ENCODE data around the gene FGF14.

The FGF14 gene

DNA sequence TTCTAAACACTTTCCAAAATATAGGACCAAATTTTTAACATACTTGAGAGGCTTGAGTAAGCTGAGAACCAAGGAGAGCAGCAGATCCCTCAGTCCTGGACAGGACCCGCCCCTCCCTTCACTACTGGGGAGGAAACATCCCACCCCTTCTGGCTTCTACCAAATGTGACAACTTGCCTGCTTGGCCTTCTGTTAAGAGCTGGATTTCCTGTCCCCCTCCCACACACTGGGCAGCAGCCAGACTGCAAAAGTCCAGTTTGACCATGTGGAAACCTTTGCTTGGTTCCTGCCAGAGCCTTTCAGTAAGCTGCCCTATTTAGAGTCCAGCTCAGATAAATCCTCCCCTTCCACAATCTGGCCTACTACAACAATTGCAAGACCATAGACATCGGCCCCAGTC is 84.3 kb downstream of the FGF14 start:
- no peak overlapping the region for H3K4me3 Mint-ChIP-seq
- DNase-seq: no peak
- H3K4me1 Mint-ChIP-seq: peaks cover 5% of the 10 kb centered on the region
- no peaks in the 10 kb centered on the region for H3K9me3 Mint-ChIP-seq
- H3K27ac Mint-ChIP-seq: no peak overlapping the region
- TF ChIP-seq, protein P1, sequence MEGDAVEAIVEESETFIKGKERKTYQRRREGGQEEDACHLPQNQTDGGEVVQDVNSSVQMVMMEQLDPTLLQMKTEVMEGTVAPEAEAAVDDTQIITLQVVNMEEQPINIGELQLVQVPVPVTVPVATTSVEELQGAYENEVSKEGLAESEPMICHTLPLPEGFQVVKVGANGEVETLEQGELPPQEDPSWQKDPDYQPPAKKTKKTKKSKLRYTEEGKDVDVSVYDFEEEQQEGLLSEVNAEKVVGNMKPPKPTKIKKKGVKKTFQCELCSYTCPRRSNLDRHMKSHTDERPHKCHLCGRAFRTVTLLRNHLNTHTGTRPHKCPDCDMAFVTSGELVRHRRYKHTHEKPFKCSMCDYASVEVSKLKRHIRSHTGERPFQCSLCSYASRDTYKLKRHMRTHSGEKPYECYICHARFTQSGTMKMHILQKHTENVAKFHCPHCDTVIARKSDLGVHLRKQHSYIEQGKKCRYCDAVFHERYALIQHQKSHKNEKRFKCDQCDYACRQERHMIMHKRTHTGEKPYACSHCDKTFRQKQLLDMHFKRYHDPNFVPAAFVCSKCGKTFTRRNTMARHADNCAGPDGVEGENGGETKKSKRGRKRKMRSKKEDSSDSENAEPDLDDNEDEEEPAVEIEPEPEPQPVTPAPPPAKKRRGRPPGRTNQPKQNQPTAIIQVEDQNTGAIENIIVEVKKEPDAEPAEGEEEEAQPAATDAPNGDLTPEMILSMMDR (IDR thresholded peaks at IDR 0.05): no peak
- H3K27me3 Mint-ChIP-seq (ENCODE audit: low read depth, poor library complexity): peaks cover 5% of the 10 kb centered on the region
- H3K36me3 Mint-ChIP-seq (ENCODE audit: low read depth): no peaks in the 10 kb centered on the region

DNA sequence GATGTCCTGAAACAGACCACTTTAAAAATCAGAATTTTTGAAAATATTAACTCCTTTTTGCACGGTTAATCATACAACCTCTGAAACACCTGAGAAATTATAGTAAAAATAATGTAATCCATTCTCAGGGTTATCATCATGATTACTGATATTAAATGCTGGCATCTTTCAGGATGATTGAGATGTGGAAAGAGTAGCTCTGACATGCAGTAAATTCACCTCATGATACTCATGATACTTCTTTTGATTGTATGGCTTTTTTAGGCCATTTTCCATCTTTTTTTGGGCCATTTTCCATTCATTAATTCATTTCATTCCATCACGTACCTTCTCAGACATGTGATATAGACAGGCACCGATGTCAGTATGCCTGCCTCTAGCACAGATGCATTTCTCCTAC is 85.1 kb downstream of the FGF14 start:
- peaks cover 5% of the 10 kb centered on the region for H3K27me3 Mint-ChIP-seq (ENCODE audit: low read depth, poor library complexity)
- TF ChIP-seq, protein P1 (IDR thresholded peaks at IDR 0.05): no peak
- H3K36me3 Mint-ChIP-seq (ENCODE audit: low read depth): no peaks in the 10 kb centered on the region
- H3K9me3 Mint-ChIP-seq: no peaks in the 10 kb centered on the region
- peaks cover 5% of the 10 kb centered on the region for H3K4me1 Mint-ChIP-seq
- no peak for DNase-seq
- H3K4me3 Mint-ChIP-seq: no peak overlapping the region
- H3K27ac Mint-ChIP-seq: no peak overlapping the region

DNA sequence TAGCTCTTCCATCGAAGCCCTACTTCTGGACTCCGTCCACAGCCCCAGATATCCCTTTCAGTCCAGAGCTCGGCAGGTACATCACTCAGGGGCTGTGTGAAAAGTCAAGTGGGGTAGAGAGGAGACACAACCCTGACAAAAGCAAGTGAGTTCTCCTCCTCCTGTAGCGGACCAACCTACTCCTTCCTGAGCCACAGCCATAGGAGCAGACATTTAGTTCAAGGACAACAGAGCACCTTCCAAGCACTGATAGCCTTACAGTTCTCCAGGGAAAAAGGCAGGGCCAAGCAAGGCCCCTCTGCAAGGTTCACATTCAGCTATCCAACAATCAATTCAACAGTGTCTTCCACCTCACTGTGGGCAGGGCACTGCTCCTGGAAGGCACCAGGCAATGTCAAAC is 89.0 kb downstream of the FGF14 start:
- DNase-seq: no peak
- Mint-ChIP-seq H3K27me3 (ENCODE audit: low read depth, poor library complexity) (peaks cover 12% of the 10 kb centered on the region), H3K4me3 (no peak overlapping the region), H3K36me3 (ENCODE audit: low read depth) (no peaks in the 10 kb centered on the region), H3K27ac (peak overlapping the region; percentile 25), H3K4me1 (peaks cover 4% of the 10 kb centered on the region), H3K9me3 (no peaks in the 10 kb centered on the region)
- TF ChIP-seq, protein P1 (IDR thresholded peaks at IDR 0.05): no peak

DNA sequence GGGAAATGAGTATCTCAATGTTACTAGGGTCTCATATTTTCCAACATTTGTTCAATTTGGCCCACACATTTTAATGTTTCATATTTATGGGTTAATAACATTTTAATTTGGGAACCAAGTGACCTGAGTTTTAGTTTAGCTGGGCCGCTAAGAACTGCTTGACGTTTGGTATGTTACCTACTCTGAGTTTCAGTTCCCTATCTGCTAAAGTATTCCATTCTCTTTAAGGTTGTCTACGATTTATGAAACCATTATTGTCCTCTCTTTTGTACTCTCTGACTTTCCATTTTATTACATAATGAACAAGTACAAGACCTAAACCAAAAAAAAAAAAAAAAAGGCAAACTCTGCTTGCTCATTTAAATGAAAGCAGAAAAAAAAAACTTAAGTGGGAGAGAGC is 89.9 kb downstream of the FGF14 start:
- H3K4me3 Mint-ChIP-seq: no peak overlapping the region
- H3K36me3 Mint-ChIP-seq (ENCODE audit: low read depth): no peaks in the 10 kb centered on the region
- H3K9me3 Mint-ChIP-seq: no peaks in the 10 kb centered on the region
- TF ChIP-seq, protein P1 (IDR thresholded peaks at IDR 0.05): no peak
- peaks cover 15% of the 10 kb centered on the region for H3K27me3 Mint-ChIP-seq (ENCODE audit: low read depth, poor library complexity)
- no peaks in the 10 kb centered on the region for H3K4me1 Mint-ChIP-seq
- DNase-seq: no peak
- H3K27ac Mint-ChIP-seq: no peak overlapping the region

DNA sequence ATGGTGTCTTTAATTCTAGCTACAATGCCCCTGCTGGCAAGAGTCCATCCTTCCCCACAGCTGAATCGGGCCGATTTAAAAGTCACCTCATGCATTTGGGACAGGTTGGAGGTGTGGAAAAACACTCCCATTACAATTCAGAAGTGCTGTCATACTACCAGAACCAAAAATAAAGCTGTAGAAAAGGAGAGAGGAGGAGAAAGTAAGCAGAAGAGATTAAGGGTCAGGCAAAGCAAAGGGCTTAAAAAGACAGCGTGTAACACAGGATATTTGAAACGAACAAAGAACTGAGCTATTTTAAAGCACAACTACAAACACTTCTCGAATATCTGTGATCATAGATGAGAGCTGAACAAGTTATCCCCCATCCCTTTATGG is 90.4 kb downstream of the FGF14 start:
- Mint-ChIP-seq H3K36me3 (ENCODE audit: low read depth) (no peaks in the 10 kb centered on the region), H3K4me1 (no peaks in the 10 kb centered on the region), H3K27me3 (ENCODE audit: low read depth, poor library complexity) (peaks cover 13% of the 10 kb centered on the region), H3K9me3 (no peaks in the 10 kb centered on the region), H3K4me3 (no peak overlapping the region), H3K27ac (no peak overlapping the region)
- TF ChIP-seq, protein P1 (IDR thresholded peaks at IDR 0.05): no peak
- DNase-seq: no peak

DNA sequence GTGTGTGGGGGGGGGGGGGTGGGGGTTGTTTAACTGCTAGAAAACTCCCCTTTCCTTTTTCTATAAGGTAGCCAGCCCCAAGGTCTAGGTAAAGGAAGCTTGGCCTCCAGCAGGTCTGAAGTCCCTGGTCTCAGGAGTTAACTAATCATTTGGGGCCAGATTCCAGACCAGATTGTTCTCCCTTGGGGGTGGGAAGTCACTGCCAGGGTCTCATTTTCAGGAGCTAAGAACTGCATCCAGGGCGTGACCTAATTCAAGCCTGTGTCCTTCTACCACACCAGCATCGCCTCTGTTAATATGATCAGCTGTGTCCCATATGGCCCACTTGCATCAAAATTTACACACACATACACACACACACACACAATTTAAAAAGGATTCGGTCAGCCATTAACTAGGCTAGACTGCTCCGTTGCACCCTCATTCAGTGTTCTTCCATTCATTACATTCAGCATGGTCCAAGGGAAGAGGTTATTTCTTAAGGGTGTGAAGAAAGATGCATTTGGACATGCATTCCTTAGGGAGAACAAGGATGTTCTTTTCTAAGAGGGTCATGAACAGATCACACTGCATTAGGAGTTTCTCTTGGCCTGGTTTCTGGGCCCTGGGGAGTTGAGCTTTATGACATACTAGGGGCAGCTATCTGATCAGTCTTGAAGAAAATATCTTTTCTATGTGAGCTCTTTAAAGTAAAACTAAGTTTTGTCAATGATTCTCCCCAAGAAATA is 91.0 kb downstream of the FGF14 start:
- Mint-ChIP-seq H3K27me3 (ENCODE audit: low read depth, poor library complexity) (peaks cover 13% of the 10 kb centered on the region), H3K27ac (no peak overlapping the region), H3K9me3 (no peaks in the 10 kb centered on the region), H3K4me3 (no peak overlapping the region), H3K36me3 (ENCODE audit: low read depth) (no peaks in the 10 kb centered on the region), H3K4me1 (no peaks in the 10 kb centered on the region)
- TF ChIP-seq, protein P1 (IDR thresholded peaks at IDR 0.05): no peak
- DNase-seq: no peak
